SK-N-SH (cell line): Measurements from ENCODE around the gene IMPG1.

Experiments
- EP300 ChIP-seq, 2 experiments: IDR thresholded peaks; 2 replicates each; pipeline versions ENCODE4 v1.4.0 to v1.6.1; 2012; ENCODE audit warnings: borderline replicate concordance in 1 of 2, low read depth in 1 of 2, low read length in 1 of 2
- EZH2phosphoT487 ChIP-seq: fragments of 200-600 bp; sonication (generic); IDR thresholded peaks from 2 replicates; pipeline ENCODE4 v1.6.1; 2017; ENCODE audit warnings: low read depth, mixed run types, mild to moderate bottlenecking, antibody characterized with exemption, moderate library complexity, borderline replicate concordance
- FOXM1 ChIP-seq: IDR thresholded peaks from 2 replicates; pipeline ENCODE4 v1.4.0; 2012; ENCODE audit warnings: low read depth, mild to moderate bottlenecking
- MAX ChIP-seq: IDR thresholded peaks from 2 replicates; pipeline ENCODE4 v1.4.0; 2012; ENCODE audit warnings: low read depth
- POLR2AphosphoS5 ChIP-seq: IDR thresholded peaks from 2 replicates; pipeline ENCODE4 v1.6.1; 2012; ENCODE audit warnings: low read depth, low read length
- REST ChIP-seq: IDR thresholded peaks from 2 replicates; pipeline ENCODE4 v1.6.1; 2012; ENCODE audit warnings: mild to moderate bottlenecking, low read depth, low read length, moderate library complexity
- RFX5 ChIP-seq: IDR thresholded peaks from 2 replicates; pipeline ENCODE4 v1.6.1; 2012; ENCODE audit warnings: mild to moderate bottlenecking, improper control_type of control experiment, low read length
- TAF1 ChIP-seq: IDR thresholded peaks from 2 replicates; pipeline ENCODE4 v1.6.1; 2012; ENCODE audit warnings: low read depth, mild to moderate bottlenecking, low read length, moderate library complexity, borderline replicate concordance
- TF ChIP-seq, protein P1 (sequence below): fragments of 200-600 bp; sonication (generic); IDR thresholded peaks from 2 replicates; pipeline ENCODE4 v1.6.1; 2017; ENCODE audit warnings: antibody characterized with exemption, mild to moderate bottlenecking, moderate library complexity
- TF ChIP-seq, protein P2 (sequence below): fragments of 150-350 bp; IDR thresholded peaks from 2 replicates; pipeline ENCODE4 v1.6.1; 2017; ENCODE audit warnings: antibody characterized with exemption, low read length, low read depth, borderline replicate concordance

DNA sequence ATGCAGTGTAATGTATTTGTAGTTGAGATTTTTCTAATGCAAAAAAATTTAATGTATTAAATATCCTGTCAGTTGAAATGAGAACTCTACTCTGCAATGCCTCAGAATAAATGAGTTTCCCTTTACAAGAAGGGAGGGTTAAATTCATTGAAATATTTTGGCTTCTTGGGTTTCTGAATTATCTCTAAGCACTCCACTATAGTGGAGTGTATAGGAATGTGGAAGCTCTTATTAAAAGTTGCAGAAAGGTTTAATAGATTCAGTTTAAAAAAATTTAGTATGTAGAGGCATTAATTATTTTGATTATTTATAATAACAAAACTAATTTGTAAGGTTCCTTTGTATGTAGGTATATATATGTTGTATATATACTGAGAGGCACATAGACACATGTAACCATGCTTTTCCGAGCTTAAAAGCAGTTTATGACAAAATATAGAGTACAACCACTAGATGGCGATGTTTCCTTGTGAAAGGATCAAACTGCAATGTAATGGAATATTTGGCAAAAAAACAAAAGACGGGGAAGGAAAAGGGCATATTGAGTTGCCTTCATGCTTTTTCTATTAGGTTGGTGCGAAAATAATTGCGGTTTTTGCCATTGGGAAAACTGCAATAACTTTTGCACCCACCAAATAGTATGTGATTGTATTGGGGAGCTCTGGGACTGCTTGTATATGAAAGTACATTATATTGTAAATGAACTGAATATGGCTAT is 179.2 kb downstream of the IMPG1 start:
- TF ChIP-seq EZH2phosphoT487 (no peak), FOXM1 (no peak), POLR2AphosphoS5 (no peak), TAF1 (no peak), REST (no peak), MAX (no peak), RFX5 (no peak), EP300 (IDR thresholded peaks at IDR 0.05; ENCODE audit: borderline replicate concordance in 1 of 2, low read depth in 1 of 2, low read length in 1 of 2) (no peak)
- TF ChIP-seq, protein P1, sequence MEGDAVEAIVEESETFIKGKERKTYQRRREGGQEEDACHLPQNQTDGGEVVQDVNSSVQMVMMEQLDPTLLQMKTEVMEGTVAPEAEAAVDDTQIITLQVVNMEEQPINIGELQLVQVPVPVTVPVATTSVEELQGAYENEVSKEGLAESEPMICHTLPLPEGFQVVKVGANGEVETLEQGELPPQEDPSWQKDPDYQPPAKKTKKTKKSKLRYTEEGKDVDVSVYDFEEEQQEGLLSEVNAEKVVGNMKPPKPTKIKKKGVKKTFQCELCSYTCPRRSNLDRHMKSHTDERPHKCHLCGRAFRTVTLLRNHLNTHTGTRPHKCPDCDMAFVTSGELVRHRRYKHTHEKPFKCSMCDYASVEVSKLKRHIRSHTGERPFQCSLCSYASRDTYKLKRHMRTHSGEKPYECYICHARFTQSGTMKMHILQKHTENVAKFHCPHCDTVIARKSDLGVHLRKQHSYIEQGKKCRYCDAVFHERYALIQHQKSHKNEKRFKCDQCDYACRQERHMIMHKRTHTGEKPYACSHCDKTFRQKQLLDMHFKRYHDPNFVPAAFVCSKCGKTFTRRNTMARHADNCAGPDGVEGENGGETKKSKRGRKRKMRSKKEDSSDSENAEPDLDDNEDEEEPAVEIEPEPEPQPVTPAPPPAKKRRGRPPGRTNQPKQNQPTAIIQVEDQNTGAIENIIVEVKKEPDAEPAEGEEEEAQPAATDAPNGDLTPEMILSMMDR = peak; percentile 82
- TF ChIP-seq, protein P2, sequence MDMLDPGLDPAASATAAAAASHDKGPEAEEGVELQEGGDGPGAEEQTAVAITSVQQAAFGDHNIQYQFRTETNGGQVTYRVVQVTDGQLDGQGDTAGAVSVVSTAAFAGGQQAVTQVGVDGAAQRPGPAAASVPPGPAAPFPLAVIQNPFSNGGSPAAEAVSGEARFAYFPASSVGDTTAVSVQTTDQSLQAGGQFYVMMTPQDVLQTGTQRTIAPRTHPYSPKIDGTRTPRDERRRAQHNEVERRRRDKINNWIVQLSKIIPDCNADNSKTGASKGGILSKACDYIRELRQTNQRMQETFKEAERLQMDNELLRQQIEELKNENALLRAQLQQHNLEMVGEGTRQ = no peak
